HFFc6 (cell line): Measurements from ENCODE around the gene LEMD2. TPM values are rescaled to one million over a fixed set of nuclear protein-coding genes. Genes with fewer than 3 reads are reported as not detected.

ENCODE experiments used
- DNase-seq: peaks from one replicate; pipeline ENCODE4 v3.0.0-alpha.2; 2018
- H3K27ac Mint-ChIP-seq: 2 replicates; pipeline ENCODE4 v1.8.0; 2020; ENCODE audit warnings: mild to moderate bottlenecking, mixed read lengths
- H3K27me3 Mint-ChIP-seq: 2 replicates; pipeline ENCODE4 v1.8.0; 2021; ENCODE audit warnings: mild to moderate bottlenecking, moderate library complexity, mixed read lengths; ENCODE audit not compliant: insufficient read depth
- H3K36me3 Mint-ChIP-seq: 2 replicates; pipeline ENCODE4 v1.8.0; 2021; ENCODE audit warnings: low read depth, mixed read lengths
- H3K4me1 Mint-ChIP-seq: 2 replicates; pipeline ENCODE4 v1.8.0; 2020; ENCODE audit warnings: low read depth, mixed read lengths
- H3K4me3 Mint-ChIP-seq: 2 replicates; pipeline ENCODE4 v1.8.0; 2020; ENCODE audit warnings: mild to moderate bottlenecking, moderate library complexity, mixed read lengths
- H3K9me3 Mint-ChIP-seq: 2 replicates; pipeline ENCODE4 v1.8.0; 2020; ENCODE audit warnings: mild to moderate bottlenecking, mixed read lengths
- total RNA-seq, 6 experiments: library from RNA; stranded (reverse); fragmentation: NEBNext Ultra II Directional; extraction: Animal tissue kit (Norgen Biotek cat#: 25700); gene quantifications; 2 replicates in 1 of 6; 3 replicates in 5 of 6; pipeline ENCODE4 v1.2.3, GENCODE V29; 2021
- TF ChIP-seq, protein P1 (sequence below): fragments of 200-600 bp; sonication (generic); IDR thresholded peaks from 2 replicates; pipeline ENCODE4 v1.5.0; 2021; ENCODE audit warnings: antibody characterized with exemption, mild to moderate bottlenecking

LEMD2 gene
- total RNA-seq, 6 experiments from 2014 or later = 42.4 to 46.7 (median 44.9) TPM

DNA sequence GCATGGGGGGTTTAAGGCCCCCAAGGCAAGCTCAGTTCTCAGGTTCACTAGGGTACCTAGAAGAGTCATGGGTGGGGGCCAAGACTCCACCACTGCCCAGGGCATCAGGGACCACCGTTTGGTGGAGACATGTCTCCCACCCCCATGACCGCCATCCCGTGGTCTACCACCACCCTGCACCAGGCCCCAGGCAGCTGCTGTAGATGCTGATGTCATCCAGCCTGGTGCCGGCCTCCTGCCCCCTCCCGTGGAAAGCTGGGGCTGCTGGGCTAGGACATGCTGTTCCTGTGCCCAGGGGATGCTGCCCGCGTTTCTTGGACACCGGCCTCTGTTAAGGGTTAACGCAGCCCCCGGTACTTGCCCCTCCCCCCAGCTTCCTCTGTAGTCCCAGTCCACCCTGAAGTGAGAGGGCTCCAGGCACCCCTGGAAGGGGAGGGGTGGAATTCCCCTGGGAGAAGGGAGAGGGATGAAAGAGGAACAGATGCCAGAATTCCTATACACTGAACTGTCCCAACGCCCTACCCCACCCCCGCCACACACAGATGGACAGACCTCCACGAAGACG, 42.8 kb downstream of the LEMD2 start:
- H3K9me3 Mint-ChIP-seq = no peaks in the 10 kb centered on the region

DNA sequence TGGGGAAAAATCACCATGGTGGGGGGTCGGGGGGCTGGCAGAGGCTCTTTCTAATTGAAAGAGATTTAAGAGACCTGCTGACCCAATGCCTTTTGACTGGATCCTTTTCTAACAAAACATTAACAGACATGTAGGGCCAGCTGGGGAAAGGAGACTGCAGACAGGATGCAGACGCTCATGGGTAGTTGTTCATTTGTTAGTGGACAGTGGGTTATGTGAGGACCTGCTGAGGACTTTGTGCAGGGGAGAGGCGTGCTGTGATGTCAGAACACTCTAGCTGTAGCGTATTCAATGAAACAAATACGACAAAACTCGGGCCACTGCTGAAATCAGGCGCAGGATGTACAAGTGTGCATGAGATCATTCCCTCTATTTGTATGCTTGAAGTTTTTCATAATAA, 43.4 kb downstream of the LEMD2 start:
- Mint-ChIP-seq H3K4me1 (peaks cover 31% of the 10 kb centered on the region), H3K27me3 (peaks cover 2% of the 10 kb centered on the region), H3K9me3 (no peaks in the 10 kb centered on the region), H3K4me3 (no peak overlapping the region; the same call in 1 of the 2 replicates), H3K27ac (peak overlapping the region; percentile 63), H3K36me3 (no peaks in the 10 kb centered on the region)
- DNase-seq = no peak
- TF ChIP-seq, protein P1, sequence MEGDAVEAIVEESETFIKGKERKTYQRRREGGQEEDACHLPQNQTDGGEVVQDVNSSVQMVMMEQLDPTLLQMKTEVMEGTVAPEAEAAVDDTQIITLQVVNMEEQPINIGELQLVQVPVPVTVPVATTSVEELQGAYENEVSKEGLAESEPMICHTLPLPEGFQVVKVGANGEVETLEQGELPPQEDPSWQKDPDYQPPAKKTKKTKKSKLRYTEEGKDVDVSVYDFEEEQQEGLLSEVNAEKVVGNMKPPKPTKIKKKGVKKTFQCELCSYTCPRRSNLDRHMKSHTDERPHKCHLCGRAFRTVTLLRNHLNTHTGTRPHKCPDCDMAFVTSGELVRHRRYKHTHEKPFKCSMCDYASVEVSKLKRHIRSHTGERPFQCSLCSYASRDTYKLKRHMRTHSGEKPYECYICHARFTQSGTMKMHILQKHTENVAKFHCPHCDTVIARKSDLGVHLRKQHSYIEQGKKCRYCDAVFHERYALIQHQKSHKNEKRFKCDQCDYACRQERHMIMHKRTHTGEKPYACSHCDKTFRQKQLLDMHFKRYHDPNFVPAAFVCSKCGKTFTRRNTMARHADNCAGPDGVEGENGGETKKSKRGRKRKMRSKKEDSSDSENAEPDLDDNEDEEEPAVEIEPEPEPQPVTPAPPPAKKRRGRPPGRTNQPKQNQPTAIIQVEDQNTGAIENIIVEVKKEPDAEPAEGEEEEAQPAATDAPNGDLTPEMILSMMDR = no peak

More for the DNA sequence above, 42.8 kb downstream of the LEMD2 start:
- DNase-seq = peak; percentile 35
- Mint-ChIP-seq H3K27ac (peak overlapping the region; percentile 63), H3K36me3 (no peaks in the 10 kb centered on the region), H3K4me3 (peak overlapping the region; percentile 27; the same call in 1 of the 2 replicates), H3K27me3 (peaks cover 2% of the 10 kb centered on the region), H3K4me1 (peaks cover 37% of the 10 kb centered on the region)
- TF ChIP-seq, protein P1 = peak; percentile 30

DNA sequence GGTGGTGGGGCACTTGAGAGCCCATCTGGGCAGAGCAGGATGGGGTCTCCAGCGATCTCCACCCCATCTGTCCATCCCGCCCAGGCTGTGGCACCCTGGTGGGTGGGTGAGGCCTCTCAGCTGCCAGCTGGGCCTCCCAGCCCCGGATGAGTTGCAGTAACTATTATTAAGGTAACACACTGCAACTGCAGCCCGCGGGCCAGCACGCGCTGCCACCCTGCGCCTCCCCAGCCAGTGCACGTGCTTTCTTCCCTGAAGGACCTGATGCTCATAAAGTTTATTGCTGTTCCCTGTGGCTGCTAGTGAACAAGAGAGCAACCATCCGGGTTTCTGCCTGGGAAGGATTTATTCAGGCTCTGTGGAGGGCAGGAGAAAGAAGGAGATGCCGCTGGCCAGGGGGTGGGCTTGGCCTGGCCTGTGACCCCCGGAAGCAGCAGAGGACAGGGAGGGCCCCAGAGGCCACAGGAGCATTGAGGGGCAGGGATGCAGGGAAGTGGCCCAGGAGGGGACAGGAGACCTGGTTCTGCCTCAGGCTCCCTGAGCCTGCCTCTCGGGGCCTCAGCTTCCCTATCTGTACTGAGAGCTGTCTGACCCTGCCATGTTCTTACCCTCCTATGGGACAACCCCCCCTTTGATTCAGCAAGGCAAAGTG, 43.9 kb downstream of the LEMD2 start:
- Mint-ChIP-seq H3K4me1 (peaks cover 29% of the 10 kb centered on the region), H3K27me3 (peaks cover under 1% of the 10 kb centered on the region), H3K36me3 (no peaks in the 10 kb centered on the region), H3K9me3 (no peaks in the 10 kb centered on the region), H3K27ac (peak overlapping the region; percentile 63), H3K4me3 (no peak overlapping the region)
- TF ChIP-seq, protein P1 = no peak
- DNase-seq = no peak

DNA sequence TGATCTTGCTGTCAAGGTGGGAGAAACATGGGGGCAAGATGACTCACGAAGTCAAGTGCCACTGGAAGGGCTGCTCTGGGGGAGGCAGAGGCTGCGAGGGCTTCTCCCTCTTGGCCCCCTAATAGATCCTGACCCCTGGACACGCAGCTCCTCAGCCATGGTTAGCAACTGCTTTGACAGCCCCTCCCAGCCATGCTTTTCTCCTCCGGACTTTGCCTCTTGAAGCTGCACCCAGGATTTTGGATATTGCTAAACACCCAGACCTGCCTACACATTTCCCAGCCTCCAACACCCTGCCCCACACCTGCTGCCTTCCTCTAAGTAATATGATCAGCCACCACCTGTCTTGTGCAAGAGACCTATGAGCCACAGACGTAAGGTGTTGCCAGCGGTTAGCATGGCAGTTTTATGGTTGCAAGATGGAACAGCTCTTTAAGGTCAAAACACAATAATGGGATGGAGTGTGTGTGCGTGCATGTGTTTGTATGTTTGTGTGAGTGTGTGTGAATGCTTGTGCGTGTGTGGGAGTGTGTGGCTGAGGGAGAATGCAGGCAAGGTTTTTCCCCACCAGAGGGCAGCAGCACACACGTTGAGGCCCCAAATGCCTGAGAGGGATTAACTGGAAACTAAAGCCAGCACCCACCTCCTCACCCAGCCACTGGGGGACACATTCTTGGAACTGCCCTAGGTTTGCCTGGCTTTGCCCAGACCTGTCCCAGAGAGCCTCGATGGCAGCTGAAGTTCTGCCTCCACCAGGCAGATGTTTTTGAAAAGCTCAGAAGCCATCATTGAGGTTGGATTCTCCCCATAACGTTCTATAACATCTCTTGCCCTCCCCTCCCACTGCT, 44.7 kb downstream of the LEMD2 start:
- no peak overlapping the region for H3K4me3 Mint-ChIP-seq

DNA sequence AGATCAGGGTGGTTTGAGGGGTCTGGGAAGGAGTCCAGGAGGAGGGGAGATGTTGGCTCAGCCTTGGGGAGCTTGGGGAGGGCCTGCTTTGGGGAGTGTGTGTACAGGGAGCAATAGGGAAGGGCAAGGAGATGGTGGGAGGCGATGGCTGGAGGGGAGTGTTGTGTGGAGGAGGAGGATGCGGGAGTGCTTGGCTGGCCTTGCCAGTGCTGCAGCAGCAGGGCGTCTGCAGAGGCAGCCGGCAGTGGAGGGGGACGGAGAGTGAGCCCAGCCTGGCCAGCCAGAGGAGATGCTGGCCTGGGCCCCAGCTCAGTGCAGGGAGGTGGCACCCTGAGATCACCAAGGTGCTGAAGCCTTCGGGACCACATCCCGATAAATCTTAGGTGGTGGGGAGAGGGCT, 46.1 kb downstream of the LEMD2 start:
- H3K36me3 Mint-ChIP-seq = no peaks in the 10 kb centered on the region
- H3K9me3 Mint-ChIP-seq = no peaks in the 10 kb centered on the region
- TF ChIP-seq, protein P1 = no peak
- peaks cover 29% of the 10 kb centered on the region for H3K4me1 Mint-ChIP-seq
- H3K27ac Mint-ChIP-seq = no peak overlapping the region
- no peak for DNase-seq
- no peaks in the 10 kb centered on the region; the same call in 1 of the 2 replicates for H3K27me3 Mint-ChIP-seq
- no peak overlapping the region for H3K4me3 Mint-ChIP-seq

More for the DNA sequence above, 44.7 kb downstream of the LEMD2 start:
- Mint-ChIP-seq H3K27me3 (no peaks in the 10 kb centered on the region; the same call in 1 of the 2 replicates), H3K36me3 (no peaks in the 10 kb centered on the region), H3K9me3 (no peaks in the 10 kb centered on the region), H3K4me1 (peaks cover 29% of the 10 kb centered on the region), H3K27ac (no peak overlapping the region)
- TF ChIP-seq, protein P1 = peak; percentile 95
- DNase-seq = peak; percentile 59
